Upper lobe of right lung (tissue), 1 donor: ENCODE measurements around the gene LASP1. TPM values are rescaled to one million over a fixed set of nuclear protein-coding genes. Genes with fewer than 3 reads are reported as not detected.
A peak's percentile ranks its signal among the peaks of the same experiment; 100 is the strongest.
"Not testable (repeated sequence)": the region's sequence is repeated elsewhere in the genome, so short reads cannot be mapped to it uniquely, and the experiment has no call there.

Source experiments
- ATAC-seq: fragments of 200-7000 bp; cut with Tn5 transposase; one replicate; pipeline ENCODE4 v1.9.1; 2020; ENCODE audit warnings: mild to moderate bottlenecking, moderate library complexity
- DNase-seq: peaks from one replicate; pipeline ENCODE4 v3.0.0-alpha.2; 2020
- H3K27ac ChIP-seq: fragments of 200-600 bp; one replicate; pipeline ENCODE4 v1.8.0; 2022
- H3K27me3 ChIP-seq: fragments of 200-600 bp; one replicate; pipeline ENCODE4 v1.8.0; 2022; ENCODE audit warnings: mild to moderate bottlenecking
- H3K36me3 ChIP-seq: fragments of 200-600 bp; one replicate; pipeline ENCODE4 v1.8.0; 2022
- H3K4me1 ChIP-seq: fragments of 200-600 bp; one replicate; pipeline ENCODE4 v1.8.0; 2022
- H3K4me3 ChIP-seq: fragments of 200-600 bp; one replicate; pipeline ENCODE4 v1.8.0; 2022; ENCODE audit warnings: mild to moderate bottlenecking
- H3K9me3 ChIP-seq: fragments of 200-600 bp; one replicate; pipeline ENCODE4 v1.8.0; 2022
- CTCF ChIP-seq: fragments of 200-600 bp; IDR thresholded peaks from one replicate; pipeline ENCODE4 v1.8.0; 2022; ENCODE audit warnings: antibody characterized with exemption
- intact Hi-C: fragments of 100-400 bp; cut with DNase I; formaldehyde crosslinking; loops from one replicate; pipeline ENCODE4 v1.11.0; 2022
- total RNA-seq: library from RNA; stranded (reverse); fragmentation: NEBNext Ultra II Directional; extraction: Animal tissue kit (Norgen Biotek cat#: 25700); gene quantifications from one replicate; pipeline ENCODE4 v1.2.1, GENCODE V29; 2021
- donor health status: DM: no; HTN: yes; CAD: no; lungs with severe emphysema.

LASP1 gene
- total RNA-seq, 1 donor from 2014 or later, result 158 TPM

- Histone ChIP-seq H3K36me3 (peaks cover 34% of the 10 kb centered on the region), H3K9me3 (no peaks in the 10 kb centered on the region), H3K4me3 (no peak overlapping the region), H3K27ac (peak overlapping the region; percentile 60), H3K27me3 (no peaks in the 10 kb centered on the region), H3K4me1 (peaks cover 15% of the 10 kb centered on the region)
- intact Hi-C loops, result no loop called here
- ATAC-seq, result peak; percentile 4
- TF ChIP-seq CTCF, result no peak
- peak; percentile 52 for DNase-seq
Measured at GRCh38 chr17:38922538-38923297, 52.9 kb downstream of the LASP1 start.

- peak; percentile 40 for DNase-seq
- peaks cover 6% of the 10 kb centered on the region for H3K36me3 ChIP-seq
- intact Hi-C loops, result no loop called here
- H3K27me3 ChIP-seq, result no peaks in the 10 kb centered on the region
- no peaks in the 10 kb centered on the region for H3K9me3 ChIP-seq
- peaks cover 15% of the 10 kb centered on the region for H3K4me1 ChIP-seq
- H3K4me3 ChIP-seq, result no peak within 1 kb of the TSS
- TF ChIP-seq CTCF, result no peak
- no peak within 1 kb of the TSS for H3K27ac ChIP-seq
- no peak for ATAC-seq
Measured at GRCh38 chr17:38925263-38925995, 55.6 kb downstream of the LASP1 start, which contains the start of gene LASP1NB. Gene LASP1NB, plus strand, starts transcription at chr17:38925614.

- H3K36me3 ChIP-seq, result no peaks in the 10 kb centered on the region
- no peak overlapping the region for H3K4me3 ChIP-seq
- intact Hi-C loops, result no loop called here
- DNase-seq (no peak), ATAC-seq (peak; percentile 82)
- peaks cover 15% of the 10 kb centered on the region for H3K4me1 ChIP-seq
- TF ChIP-seq CTCF, result no peak
- H3K27me3 ChIP-seq, result no peaks in the 10 kb centered on the region
- no peaks in the 10 kb centered on the region for H3K9me3 ChIP-seq
- no peak overlapping the region for H3K27ac ChIP-seq
Measured at GRCh38 chr17:38926293-38927070, 56.6 kb downstream of the LASP1 start.

- intact Hi-C loops, DNase-seq, H3K27me3 ChIP-seq, H3K4me3 ChIP-seq, ATAC-seq, H3K4me1 ChIP-seq, H3K36me3 ChIP-seq, H3K9me3 ChIP-seq, H3K27ac ChIP-seq: not testable (repeated sequence)
Measured at GRCh38 chr17:38930782-38931181, 60.9 kb downstream of the LASP1 start.

- H3K4me3 ChIP-seq, H3K36me3 ChIP-seq, H3K27ac ChIP-seq, H3K4me1 ChIP-seq, intact Hi-C loops, DNase-seq, ATAC-seq, H3K27me3 ChIP-seq, H3K9me3 ChIP-seq: not testable (repeated sequence)
Measured at GRCh38 chr17:38933962-38934361, 64.1 kb downstream of the LASP1 start.

- Histone ChIP-seq H3K36me3 (no peaks in the 10 kb centered on the region), H3K4me1 (no peaks in the 10 kb centered on the region), H3K27me3 (no peaks in the 10 kb centered on the region), H3K27ac (no peak overlapping the region), H3K9me3 (no peaks in the 10 kb centered on the region), H3K4me3 (no peak overlapping the region)
- ATAC-seq (no peak), DNase-seq (no peak)
- TF ChIP-seq CTCF, result no peak
- intact Hi-C loops, result no loop called here
Measured at GRCh38 chr17:38939987-38940386, 70.1 kb downstream of the LASP1 start.
